HCT116 (cell line): ENCODE results near the gene PHACTR4.

ENCODE experiments used
- CEBPB ChIP-seq: IDR thresholded peaks from 2 replicates; pipeline ENCODE4 v1.6.1; 2012; ENCODE audit warnings: low read depth
- EGR1 ChIP-seq: IDR thresholded peaks from 2 replicates; pipeline ENCODE4 v1.6.1; 2012; ENCODE audit warnings: low read depth
- FOSL1 ChIP-seq: IDR thresholded peaks from 2 replicates; pipeline ENCODE4 v1.6.1; 2012; ENCODE audit warnings: low read depth
- POLR2A ChIP-seq: IDR thresholded peaks from 2 replicates; pipeline ENCODE4 v1.7.0; 2011; ENCODE audit warnings: borderline replicate concordance; ENCODE audit not compliant: insufficient read depth, insufficient read length; ENCODE audit errors: extremely low read depth
- POLR2AphosphoS5 ChIP-seq: IDR thresholded peaks from 2 replicates; pipeline ENCODE4 v1.6.1; 2011; ENCODE audit warnings: mild to moderate bottlenecking, low read depth, low read length, moderate library complexity
- RAD21 ChIP-seq: IDR thresholded peaks from 2 replicates; pipeline ENCODE4 v1.6.1; 2012; ENCODE audit warnings: low read depth, mild to moderate bottlenecking
- ZBTB33 ChIP-seq: IDR thresholded peaks from 2 replicates; pipeline ENCODE4 v1.6.1; 2011; ENCODE audit warnings: mild to moderate bottlenecking, low read length, moderate library complexity; ENCODE audit not compliant: insufficient replicate concordance; ENCODE audit errors: extremely low read depth
- TF ChIP-seq, protein P1 (sequence below), 3 experiments: fragments of 200-600 bp in 1 of 3; sonication (generic) in 1 of 3; IDR thresholded peaks in 2 of 3; conservative IDR thresholded peaks in 1 of 3; 2 replicates each; pipeline ENCODE4 v1.5.1; 2012 to 2017; ENCODE audit warnings: low read depth in 2 of 3, low read length in 2 of 3, antibody characterized with exemption in 1 of 3, borderline replicate concordance in 1 of 3, control low read depth in 1 of 3, mild to moderate bottlenecking in 1 of 3, mixed read lengths in 1 of 3, mixed run types in 1 of 3, moderate library complexity in 1 of 3; ENCODE audit not compliant: insufficient read depth in 1 of 3
- TF ChIP-seq, protein P2 (sequence below): IDR thresholded peaks from 2 replicates; pipeline ENCODE4 v1.6.1; 2012
- TF ChIP-seq, protein P3 (sequence below): IDR thresholded peaks from 2 replicates; pipeline ENCODE4 v1.6.1; 2012; ENCODE audit warnings: low read depth

- TF ChIP-seq, protein P1, sequence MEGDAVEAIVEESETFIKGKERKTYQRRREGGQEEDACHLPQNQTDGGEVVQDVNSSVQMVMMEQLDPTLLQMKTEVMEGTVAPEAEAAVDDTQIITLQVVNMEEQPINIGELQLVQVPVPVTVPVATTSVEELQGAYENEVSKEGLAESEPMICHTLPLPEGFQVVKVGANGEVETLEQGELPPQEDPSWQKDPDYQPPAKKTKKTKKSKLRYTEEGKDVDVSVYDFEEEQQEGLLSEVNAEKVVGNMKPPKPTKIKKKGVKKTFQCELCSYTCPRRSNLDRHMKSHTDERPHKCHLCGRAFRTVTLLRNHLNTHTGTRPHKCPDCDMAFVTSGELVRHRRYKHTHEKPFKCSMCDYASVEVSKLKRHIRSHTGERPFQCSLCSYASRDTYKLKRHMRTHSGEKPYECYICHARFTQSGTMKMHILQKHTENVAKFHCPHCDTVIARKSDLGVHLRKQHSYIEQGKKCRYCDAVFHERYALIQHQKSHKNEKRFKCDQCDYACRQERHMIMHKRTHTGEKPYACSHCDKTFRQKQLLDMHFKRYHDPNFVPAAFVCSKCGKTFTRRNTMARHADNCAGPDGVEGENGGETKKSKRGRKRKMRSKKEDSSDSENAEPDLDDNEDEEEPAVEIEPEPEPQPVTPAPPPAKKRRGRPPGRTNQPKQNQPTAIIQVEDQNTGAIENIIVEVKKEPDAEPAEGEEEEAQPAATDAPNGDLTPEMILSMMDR (IDR thresholded peaks at IDR 0.05 in 2 of 3, conservative IDR thresholded peaks at IDR 0.05 in 1 of 3; ENCODE audit: borderline replicate concordance in 1 of 3, insufficient read depth in 1 of 3, low read depth in 2 of 3, low read length in 2 of 3): no peak
- TF ChIP-seq POLR2AphosphoS5: no peak
- TF ChIP-seq FOSL1: no peak
- no peak for TF ChIP-seq POLR2A
- no peak for TF ChIP-seq ZBTB33
- no peak for TF ChIP-seq RAD21
- TF ChIP-seq EGR1: no peak
- TF ChIP-seq CEBPB: no peak
- TF ChIP-seq, protein P2, sequence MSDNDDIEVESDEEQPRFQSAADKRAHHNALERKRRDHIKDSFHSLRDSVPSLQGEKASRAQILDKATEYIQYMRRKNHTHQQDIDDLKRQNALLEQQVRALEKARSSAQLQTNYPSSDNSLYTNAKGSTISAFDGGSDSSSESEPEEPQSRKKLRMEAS: no peak
- TF ChIP-seq, protein P3, sequence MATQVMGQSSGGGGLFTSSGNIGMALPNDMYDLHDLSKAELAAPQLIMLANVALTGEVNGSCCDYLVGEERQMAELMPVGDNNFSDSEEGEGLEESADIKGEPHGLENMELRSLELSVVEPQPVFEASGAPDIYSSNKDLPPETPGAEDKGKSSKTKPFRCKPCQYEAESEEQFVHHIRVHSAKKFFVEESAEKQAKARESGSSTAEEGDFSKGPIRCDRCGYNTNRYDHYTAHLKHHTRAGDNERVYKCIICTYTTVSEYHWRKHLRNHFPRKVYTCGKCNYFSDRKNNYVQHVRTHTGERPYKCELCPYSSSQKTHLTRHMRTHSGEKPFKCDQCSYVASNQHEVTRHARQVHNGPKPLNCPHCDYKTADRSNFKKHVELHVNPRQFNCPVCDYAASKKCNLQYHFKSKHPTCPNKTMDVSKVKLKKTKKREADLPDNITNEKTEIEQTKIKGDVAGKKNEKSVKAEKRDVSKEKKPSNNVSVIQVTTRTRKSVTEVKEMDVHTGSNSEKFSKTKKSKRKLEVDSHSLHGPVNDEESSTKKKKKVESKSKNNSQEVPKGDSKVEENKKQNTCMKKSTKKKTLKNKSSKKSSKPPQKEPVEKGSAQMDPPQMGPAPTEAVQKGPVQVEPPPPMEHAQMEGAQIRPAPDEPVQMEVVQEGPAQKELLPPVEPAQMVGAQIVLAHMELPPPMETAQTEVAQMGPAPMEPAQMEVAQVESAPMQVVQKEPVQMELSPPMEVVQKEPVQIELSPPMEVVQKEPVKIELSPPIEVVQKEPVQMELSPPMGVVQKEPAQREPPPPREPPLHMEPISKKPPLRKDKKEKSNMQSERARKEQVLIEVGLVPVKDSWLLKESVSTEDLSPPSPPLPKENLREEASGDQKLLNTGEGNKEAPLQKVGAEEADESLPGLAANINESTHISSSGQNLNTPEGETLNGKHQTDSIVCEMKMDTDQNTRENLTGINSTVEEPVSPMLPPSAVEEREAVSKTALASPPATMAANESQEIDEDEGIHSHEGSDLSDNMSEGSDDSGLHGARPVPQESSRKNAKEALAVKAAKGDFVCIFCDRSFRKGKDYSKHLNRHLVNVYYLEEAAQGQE: no peak
Measured at GRCh38 chr1:28416509-28417194, 47.1 kb downstream of the PHACTR4 start.
